PFSK-1 (cell line): ENCODE results near the gene CCDC167.

Experiments used
- FOXP2 ChIP-seq: optimal IDR thresholded peaks from 2 replicates; pipeline ENCODE3; 2011; ENCODE audit warnings: borderline replicate concordance, control low read depth, inconsistent platforms; ENCODE audit not compliant: insufficient read depth; ENCODE audit errors: extremely low read length, extremely low read depth
- POLR2AphosphoS5 ChIP-seq: IDR thresholded peaks from 2 replicates; pipeline ENCODE4 v1.6.1; 2012; ENCODE audit warnings: low read depth, mild to moderate bottlenecking, control low read depth, low read length, moderate library complexity
- REST ChIP-seq, 2 experiments: IDR thresholded peaks; 2 replicates each; pipeline versions ENCODE4 v1.6.1 to v1.8.0; 2011 to 2012; ENCODE audit warnings: low read depth in 2 of 2, low read length in 2 of 2, control low read depth in 1 of 2, inconsistent platforms in 1 of 2, mild to moderate bottlenecking in 1 of 2, moderate library complexity in 1 of 2; ENCODE audit not compliant: insufficient read depth in 1 of 2
- SIN3A ChIP-seq: IDR thresholded peaks from 2 replicates; pipeline ENCODE4 v1.6.1; 2012; ENCODE audit warnings: mild to moderate bottlenecking, low read length, moderate library complexity, borderline replicate concordance; ENCODE audit not compliant: insufficient read depth
- TAF1 ChIP-seq: IDR thresholded peaks from 2 replicates; pipeline ENCODE4 v1.6.1; 2012; ENCODE audit warnings: low read length, control low read depth, borderline replicate concordance; ENCODE audit not compliant: insufficient read depth

- no peak for TF ChIP-seq SIN3A
- TF ChIP-seq REST (IDR thresholded peaks at IDR 0.05; ENCODE audit: insufficient read depth in 1 of 2, low read depth in 2 of 2, low read length in 2 of 2): no peak
- TF ChIP-seq POLR2AphosphoS5: no peak
- no peak for TF ChIP-seq TAF1
- no peak for TF ChIP-seq FOXP2
Observed at GRCh38 chr6:37546141-37546871, 46.6 kb upstream of the CCDC167 start.
